ENCODE data around the gene SLFN12. TPM values are rescaled to one million over a fixed set of nuclear protein-coding genes. Genes with fewer than 3 reads are reported as not detected.

Gene SLFN12
- total RNA-seq, 2 donors from 2014 or later: 10.4 to 25.3 TPM

- TF ChIP-seq, protein P1, sequence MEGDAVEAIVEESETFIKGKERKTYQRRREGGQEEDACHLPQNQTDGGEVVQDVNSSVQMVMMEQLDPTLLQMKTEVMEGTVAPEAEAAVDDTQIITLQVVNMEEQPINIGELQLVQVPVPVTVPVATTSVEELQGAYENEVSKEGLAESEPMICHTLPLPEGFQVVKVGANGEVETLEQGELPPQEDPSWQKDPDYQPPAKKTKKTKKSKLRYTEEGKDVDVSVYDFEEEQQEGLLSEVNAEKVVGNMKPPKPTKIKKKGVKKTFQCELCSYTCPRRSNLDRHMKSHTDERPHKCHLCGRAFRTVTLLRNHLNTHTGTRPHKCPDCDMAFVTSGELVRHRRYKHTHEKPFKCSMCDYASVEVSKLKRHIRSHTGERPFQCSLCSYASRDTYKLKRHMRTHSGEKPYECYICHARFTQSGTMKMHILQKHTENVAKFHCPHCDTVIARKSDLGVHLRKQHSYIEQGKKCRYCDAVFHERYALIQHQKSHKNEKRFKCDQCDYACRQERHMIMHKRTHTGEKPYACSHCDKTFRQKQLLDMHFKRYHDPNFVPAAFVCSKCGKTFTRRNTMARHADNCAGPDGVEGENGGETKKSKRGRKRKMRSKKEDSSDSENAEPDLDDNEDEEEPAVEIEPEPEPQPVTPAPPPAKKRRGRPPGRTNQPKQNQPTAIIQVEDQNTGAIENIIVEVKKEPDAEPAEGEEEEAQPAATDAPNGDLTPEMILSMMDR (IDR thresholded peaks at IDR 0.05): no peak
- no peak for ATAC-seq (ENCODE audit: insufficient number of reproducible peaks, low FRiP score, low read depth)
- Histone ChIP-seq H3K36me3 (no peaks in the 10 kb centered on the region), H3K27ac (peak within 1 kb of the TSS; percentile 23 to 47), H3K4me1 (ENCODE audit: control insufficient read depth in 1 of 2, low read depth in 2 of 2) (peaks cover 0 to 10% of the 10 kb centered on the region in 2 donors), H3K4me3 (peak within 1 kb of the TSS; percentile 82), H3K27me3 (replicated peaks; ENCODE audit: insufficient read depth) (no peaks in the 10 kb centered on the region), H3K9me3 (no peaks in the 10 kb centered on the region)
- no peak for DNase-seq (ENCODE audit: low spot score)
Measured at GRCh38 chr17:35448214-35448898, 16.1 kb upstream of the SLFN12 start, which contains the start of gene SLFN13. TSS of gene SLFN13 (minus strand) at chr17:35448766. CDS start at chr17:35445680, 3,086 bp downstream.

DNA sequence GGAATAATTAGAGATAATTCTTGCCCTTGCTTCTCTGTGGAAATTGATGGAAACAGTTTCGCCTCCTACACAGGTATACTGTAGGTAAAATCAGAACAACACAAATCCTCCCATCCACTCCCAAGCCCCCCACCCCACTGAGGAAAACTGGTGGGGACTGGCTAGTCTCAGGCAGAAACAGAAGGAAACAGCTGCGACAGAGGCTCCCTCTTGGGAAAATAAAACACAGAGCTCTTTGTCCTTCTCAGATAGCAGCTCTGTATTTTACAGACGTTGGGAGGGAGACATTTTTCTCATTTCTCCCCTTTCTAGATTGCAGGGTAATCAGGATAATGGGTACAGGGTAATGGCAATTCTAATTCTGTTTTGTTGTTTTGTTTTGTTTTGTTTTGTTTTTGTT is 15.2 kb upstream of the SLFN12 start:
- Histone ChIP-seq H3K4me1 (ENCODE audit: control insufficient read depth in 1 of 2, low read depth in 2 of 2) (peaks cover 0 to 10% of the 10 kb centered on the region in 2 donors), H3K27me3 (replicated peaks; ENCODE audit: insufficient read depth) (no peaks in the 10 kb centered on the region), H3K27ac (no peak overlapping the region), H3K9me3 (no peaks in the 10 kb centered on the region), H3K36me3 (no peaks in the 10 kb centered on the region), H3K4me3 (peak overlapping the region; percentile 82)
- ATAC-seq (ENCODE audit: insufficient number of reproducible peaks, low FRiP score, low read depth): no peak
- no peak for DNase-seq (ENCODE audit: low spot score)
- TF ChIP-seq, protein P1 (IDR thresholded peaks at IDR 0.05): no peak

DNA sequence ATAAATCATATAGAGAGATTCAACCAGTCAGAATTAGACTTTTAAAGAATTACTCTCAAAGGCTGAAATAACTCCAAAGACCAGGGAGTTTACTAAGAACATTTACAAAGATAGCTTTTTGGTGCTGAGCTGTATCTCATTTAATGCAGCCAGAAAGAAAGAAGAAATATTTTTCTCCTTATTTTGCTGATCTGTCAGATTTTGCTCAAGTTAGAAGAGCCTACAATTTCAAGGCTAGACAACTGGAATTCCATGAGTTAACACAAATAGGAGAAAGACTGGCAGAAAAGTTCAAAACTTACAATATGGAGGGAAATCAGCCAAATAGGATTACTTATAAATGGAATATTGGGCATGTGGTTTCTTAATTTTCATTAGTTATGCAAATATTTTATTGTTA is 6.1 kb upstream of the SLFN12 start:
- TF ChIP-seq, protein P1 (IDR thresholded peaks at IDR 0.05): no peak
- Histone ChIP-seq H3K9me3 (no peaks in the 10 kb centered on the region), H3K27ac (no peak overlapping the region), H3K27me3 (replicated peaks; ENCODE audit: insufficient read depth) (no peaks in the 10 kb centered on the region), H3K36me3 (no peaks in the 10 kb centered on the region), H3K4me1 (ENCODE audit: control insufficient read depth in 1 of 2, low read depth in 2 of 2) (peaks cover 3 to 13% of the 10 kb centered on the region in 2 donors), H3K4me3 (no peak overlapping the region)
- DNase-seq (ENCODE audit: low spot score) (no peak), ATAC-seq (ENCODE audit: insufficient number of reproducible peaks, low FRiP score, low read depth) (no peak)

DNA sequence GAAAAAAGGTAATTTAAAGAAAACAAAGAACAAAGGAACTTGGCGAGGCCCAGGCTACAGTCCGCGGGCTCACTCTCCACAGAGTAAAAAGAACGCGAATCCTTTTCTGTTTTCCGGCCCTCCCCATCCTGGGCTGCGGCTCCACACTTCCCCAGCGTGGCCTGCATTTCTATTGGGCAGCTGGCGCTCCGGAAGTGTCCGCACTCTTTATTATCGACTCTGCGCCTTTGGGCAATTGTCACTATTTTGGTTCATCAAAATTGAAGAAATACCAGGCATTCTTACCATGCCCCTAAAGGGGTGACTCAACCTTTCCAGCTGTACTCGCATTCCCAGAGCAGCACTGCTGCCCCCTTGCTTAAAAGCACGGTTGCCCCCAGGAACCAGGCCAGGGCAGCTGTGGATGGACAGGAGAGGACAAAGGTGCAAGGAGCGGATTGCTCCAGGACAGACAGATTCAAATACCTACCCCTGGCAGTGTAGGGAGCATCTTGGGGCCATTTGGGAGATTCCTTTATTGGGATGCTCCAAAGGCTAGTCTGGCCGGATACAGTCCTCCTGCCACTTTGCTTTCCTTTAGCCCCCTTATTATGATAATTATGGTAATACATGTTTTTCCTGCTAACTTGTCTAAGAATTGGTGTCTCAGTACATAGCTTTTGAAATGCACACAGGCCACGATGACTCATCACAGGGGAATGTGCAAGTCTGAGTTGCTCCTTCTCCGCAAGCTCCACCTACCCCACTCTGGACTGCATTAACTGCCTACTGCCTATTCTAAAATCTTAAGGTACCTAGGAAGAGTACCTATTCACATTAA is 985 bp upstream of the SLFN12 start:
- ATAC-seq (ENCODE audit: insufficient number of reproducible peaks, low FRiP score, low read depth) (peak; percentile 87), DNase-seq (ENCODE audit: low spot score) (peak; percentile 78)
- H3K9me3 ChIP-seq: no peaks in the 10 kb centered on the region
- peak overlapping the region; percentile 79 for H3K4me3 ChIP-seq
- no peaks in the 10 kb centered on the region for H3K27me3 ChIP-seq (replicated peaks; ENCODE audit: insufficient read depth)
- H3K36me3 ChIP-seq: no peaks in the 10 kb centered on the region
- TF ChIP-seq, protein P1 (IDR thresholded peaks at IDR 0.05): no peak
- H3K27ac ChIP-seq: peak overlapping the region; percentile 92 to 97
- peaks cover 11 to 40% of the 10 kb centered on the region in 2 donors for H3K4me1 ChIP-seq (ENCODE audit: control insufficient read depth in 1 of 2, low read depth in 2 of 2)

DNA sequence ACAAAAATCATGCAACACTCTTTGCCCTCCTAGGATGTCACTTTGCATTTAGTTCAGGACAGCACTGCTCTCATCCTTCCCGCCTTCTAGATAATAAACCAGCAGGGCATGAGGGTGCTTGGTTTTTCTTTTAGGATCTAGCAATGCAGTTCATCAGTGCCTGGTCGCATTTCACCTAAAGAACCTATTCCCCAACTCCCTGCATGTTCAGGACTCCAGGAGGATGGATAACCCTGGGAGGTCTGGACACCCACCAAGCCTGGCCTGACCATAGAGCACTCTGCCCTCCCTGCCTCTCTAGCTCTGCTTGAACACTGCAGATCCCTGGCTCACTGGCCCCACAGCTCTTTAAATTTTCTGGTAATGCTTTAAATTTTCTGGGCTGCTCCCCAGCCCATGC is 2.6 kb downstream of the SLFN12 start:
- Histone ChIP-seq H3K4me1 (ENCODE audit: control insufficient read depth in 1 of 2, low read depth in 2 of 2) (peaks cover 11 to 38% of the 10 kb centered on the region in 2 donors), H3K9me3 (no peaks in the 10 kb centered on the region), H3K27me3 (replicated peaks; ENCODE audit: insufficient read depth) (no peaks in the 10 kb centered on the region), H3K4me3 (no peak overlapping the region), H3K27ac (no peak overlapping the region), H3K36me3 (no peaks in the 10 kb centered on the region)
- ATAC-seq (ENCODE audit: insufficient number of reproducible peaks, low FRiP score, low read depth) (no peak), DNase-seq (ENCODE audit: low spot score) (no peak)
- TF ChIP-seq, protein P1 (IDR thresholded peaks at IDR 0.05): no peak
